Measurements from ENCODE around the gene WDR18. TPM values are rescaled to one million over a fixed set of nuclear protein-coding genes. Genes with fewer than 3 reads are reported as not detected.

Gene WDR18
- total and polyA plus RNA-seq, 2 donors (not counting 1 experiment from before 2014, with no cell fraction given): 10.0 to 42.3 TPM

- Histone ChIP-seq H3K4me1 (ENCODE audit: control insufficient read depth, extremely low read depth, insufficient read depth, low read length) (no peaks in the 10 kb centered on the region), H3K27ac (ENCODE audit: insufficient read depth, low read length) (no peak overlapping the region), H3K79me2 (ENCODE audit: control insufficient read depth, insufficient read depth, low read length) (no peaks in the 10 kb centered on the region), H3K27me3 (ENCODE audit: control insufficient read depth, insufficient read depth, low read length) (peaks cover 24% of the 10 kb centered on the region), H3K9me3 (ENCODE audit: control insufficient read depth, insufficient read depth, low read depth, low read length) (no peaks in the 10 kb centered on the region), H3K9ac (ENCODE audit: insufficient read depth, low read length) (no peak overlapping the region), H4K20me1 (ENCODE audit: control insufficient read depth, extremely low read depth, insufficient read depth, low read length) (no peaks in the 10 kb centered on the region), H3K36me3 (ENCODE audit: control insufficient read depth, insufficient read depth, low read length) (peaks cover 18% of the 10 kb centered on the region), H3K4me3 (replicated peaks in 1 of 4; ENCODE audit: control extremely low read depth in 1 of 4, insufficient read depth in 1 of 4, low read depth in 3 of 4, low read length in 4 of 4) (no peak overlapping the region), H3K4me2 (ENCODE audit: extremely low read depth, insufficient read depth, low read length) (no peak overlapping the region), H2AFZ (ENCODE audit: low read length) (no peak overlapping the region)
- peak in 1 of 2 donors; percentile 33 for DNase-seq (ENCODE audit: low read depth in 2 of 2)
- no peak for TF ChIP-seq EZH2 (IDR thresholded peaks at IDR 0.05; ENCODE audit: low read length, missing control alignments)
- no peak for TF ChIP-seq CTCF (conservative IDR thresholded peaks at IDR 0.05 in 1 of 2, IDR thresholded peaks at IDR 0.05 in 1 of 2; ENCODE audit: low read depth in 1 of 2, low read length in 2 of 2)
Measured at GRCh38 chr19:995051-995827, 11.1 kb downstream of the WDR18 start.

- Histone ChIP-seq H3K27me3 (ENCODE audit: control insufficient read depth, insufficient read depth, low read length) (peaks cover 27% of the 10 kb centered on the region), H3K4me2 (ENCODE audit: extremely low read depth, insufficient read depth, low read length) (peak overlapping the region; percentile 25), H3K4me1 (ENCODE audit: control insufficient read depth, extremely low read depth, insufficient read depth, low read length) (no peaks in the 10 kb centered on the region), H3K4me3 (replicated peaks in 1 of 4; ENCODE audit: control extremely low read depth in 1 of 4, insufficient read depth in 1 of 4, low read depth in 3 of 4, low read length in 4 of 4) (peak overlapping the region in 1 of 4 experiments; percentile 14), H3K9ac (ENCODE audit: insufficient read depth, low read length) (no peak overlapping the region), H4K20me1 (ENCODE audit: control insufficient read depth, extremely low read depth, insufficient read depth, low read length) (no peaks in the 10 kb centered on the region), H3K79me2 (ENCODE audit: control insufficient read depth, insufficient read depth, low read length) (no peaks in the 10 kb centered on the region), H3K36me3 (ENCODE audit: control insufficient read depth, insufficient read depth, low read length) (peaks cover 12% of the 10 kb centered on the region), H3K9me3 (ENCODE audit: control insufficient read depth, insufficient read depth, low read depth, low read length) (no peaks in the 10 kb centered on the region), H2AFZ (ENCODE audit: low read length) (no peak overlapping the region), H3K27ac (ENCODE audit: insufficient read depth, low read length) (no peak overlapping the region)
- peak; percentile 57 to 64 for DNase-seq (ENCODE audit: low read depth in 2 of 2)
- TF ChIP-seq CTCF (conservative IDR thresholded peaks at IDR 0.05 in 1 of 2, IDR thresholded peaks at IDR 0.05 in 1 of 2; ENCODE audit: low read depth in 1 of 2, low read length in 2 of 2): no peak
- peak; percentile 77 for TF ChIP-seq EZH2 (IDR thresholded peaks at IDR 0.05; ENCODE audit: low read length, missing control alignments)
Measured at GRCh38 chr19:996051-996838, 12.1 kb downstream of the WDR18 start.

GRCh38 chr19:998064-998463 lies 13.9 kb downstream of the WDR18 start:
- Histone ChIP-seq H3K79me2 (ENCODE audit: control insufficient read depth, insufficient read depth, low read length) (no peaks in the 10 kb centered on the region), H3K4me3 (replicated peaks in 1 of 4; ENCODE audit: control extremely low read depth in 1 of 4, insufficient read depth in 1 of 4, low read depth in 3 of 4, low read length in 4 of 4) (no peak overlapping the region), H3K9ac (ENCODE audit: insufficient read depth, low read length) (no peak overlapping the region), H3K9me3 (ENCODE audit: control insufficient read depth, insufficient read depth, low read depth, low read length) (no peaks in the 10 kb centered on the region), H2AFZ (ENCODE audit: low read length) (no peak overlapping the region), H3K4me2 (ENCODE audit: extremely low read depth, insufficient read depth, low read length) (no peak overlapping the region), H3K4me1 (ENCODE audit: control insufficient read depth, extremely low read depth, insufficient read depth, low read length) (no peaks in the 10 kb centered on the region), H3K27me3 (ENCODE audit: control insufficient read depth, insufficient read depth, low read length) (peaks cover 30% of the 10 kb centered on the region), H4K20me1 (ENCODE audit: control insufficient read depth, extremely low read depth, insufficient read depth, low read length) (no peaks in the 10 kb centered on the region), H3K36me3 (ENCODE audit: control insufficient read depth, insufficient read depth, low read length) (peaks cover 12% of the 10 kb centered on the region), H3K27ac (ENCODE audit: insufficient read depth, low read length) (no peak overlapping the region)
- no peak for DNase-seq (ENCODE audit: low read depth in 2 of 2)
- TF ChIP-seq CTCF (conservative IDR thresholded peaks at IDR 0.05 in 1 of 2, IDR thresholded peaks at IDR 0.05 in 1 of 2; ENCODE audit: low read depth in 1 of 2, low read length in 2 of 2): no peak
- TF ChIP-seq EZH2 (IDR thresholded peaks at IDR 0.05; ENCODE audit: low read length, missing control alignments): no peak

Data from fibroblast of lung (primary cell).